ENCODE results near the gene INO80E.
A peak's percentile ranks its signal among the peaks of the same experiment; 100 is the strongest.

Gene INO80E

GRCh38 chr16:29992344-29992967, 3.6 kb upstream of the INO80E start:
- no peak for DNase-seq (ENCODE audit: low read depth in 2 of 2)

- no peak for DNase-seq (ENCODE audit: low read depth in 2 of 2)
Observed at GRCh38 chr16:29993191-29993902, 2.7 kb upstream of the INO80E start.

GRCh38 chr16:29993903-29994599, 2.0 kb upstream of the INO80E start:
- DNase-seq (ENCODE audit: low read depth in 2 of 2), result no peak

GRCh38 chr16:29994600-29995323, 1.3 kb upstream of the INO80E start:
- peak in 1 of 2 experiments; percentile 74 for DNase-seq (ENCODE audit: low read depth in 2 of 2)

- DNase-seq (ENCODE audit: low read depth in 2 of 2), result peak; percentile 78 to 81
Observed at GRCh38 chr16:29995324-29995910, 624 bp upstream of the INO80E start, which contains the start of gene HIRIP3. Gene HIRIP3, minus strand, starts transcription at chr16:29995617. Its CDS starts 12 bp downstream, at chr16:29995605.

GRCh38 chr16:29996766-29997250, 767 bp downstream of the INO80E start:
- no peak for DNase-seq (ENCODE audit: low read depth in 2 of 2)

GRCh38 chr16:29999605-30000004, 3.6 kb downstream of the INO80E start:
- no peak for DNase-seq (ENCODE audit: low read depth in 2 of 2)

GRCh38 chr16:30000735-30001631, 4.9 kb downstream of the INO80E start:
- DNase-seq (ENCODE audit: low read depth in 2 of 2), result no peak

- no peak for DNase-seq (ENCODE audit: low read depth in 2 of 2)
Observed at GRCh38 chr16:30002614-30003346, 6.7 kb downstream of the INO80E start.

- no peak for DNase-seq (ENCODE audit: low read depth in 2 of 2)
Observed at GRCh38 chr16:30003670-30004423, 7.8 kb downstream of the INO80E start.

GRCh38 chr16:30004424-30004776, 8.4 kb downstream of the INO80E start:
- no peak for DNase-seq (ENCODE audit: low read depth in 2 of 2)

- DNase-seq (ENCODE audit: low read depth in 2 of 2), result no peak
Observed at GRCh38 chr16:30004811-30005242, 8.8 kb downstream of the INO80E start.

- DNase-seq (ENCODE audit: low read depth in 2 of 2), result no peak
Observed at GRCh38 chr16:30005341-30006094, 9.5 kb downstream of the INO80E start.

- DNase-seq (ENCODE audit: low read depth in 2 of 2), result no peak
Observed at GRCh38 chr16:30006095-30006473, 10.0 kb downstream of the INO80E start.

GRCh38 chr16:30006659-30007377, 10.8 kb downstream of the INO80E start:
- no peak for DNase-seq (ENCODE audit: low read depth in 2 of 2)

GRCh38 chr16:30007378-30007895, 11.4 kb downstream of the INO80E start:
- DNase-seq (ENCODE audit: low read depth in 2 of 2), result no peak

- no peak for DNase-seq (ENCODE audit: low read depth in 2 of 2)
Observed at GRCh38 chr16:30009085-30009862, 13.2 kb downstream of the INO80E start.
